ENCODE results near the gene FAM89A.

- TF ChIP-seq POLR2A (IDR thresholded peaks at IDR 0.05), result no peak
- no peak for TF ChIP-seq CTCF (IDR thresholded peaks at IDR 0.05)
- no peak for TF ChIP-seq EP300 (IDR thresholded peaks at IDR 0.05)
These were observed 57.4 kb downstream of the FAM89A start for GRCh38 chr1:230982696-230983095.

Measured in tibial nerve (tissue), 4 donors.